Omental fat pad (tissue), 4 donors: Measurements from ENCODE around the gene PTX4. TPM values are rescaled to one million over a fixed set of nuclear protein-coding genes. Genes with fewer than 3 reads are reported as not detected.

Experiments
- ATAC-seq: fragments of 150-250 bp; one replicate; pipeline ENCODE4 v1.9.1; 2016; ENCODE audit warnings: mild to moderate bottlenecking, moderate library complexity; ENCODE audit not compliant: low FRiP score
- DNase-seq: peaks from one replicate; pipeline ENCODE4 v3.0.0-alpha.2; 2019; ENCODE audit warnings: low spot score
- total RNA-seq, 4 donors: library from RNA; depleted of rRNA; stranded (reverse); fragments of >200 nt; gene quantifications; one replicate each; pipeline ENCODE4 v1.1.0, GENCODE V29; 2016
- TF ChIP-seq, protein P1 (sequence below), 3 donors: fragments of 450-650 bp; IDR thresholded peaks; one replicate each; pipeline ENCODE4 v1.5.1; 2016 to 2017; ENCODE audit warnings: antibody characterized with exemption in 3 of 3, mild to moderate bottlenecking in 3 of 3, moderate library complexity in 2 of 3

Gene PTX4
- total RNA-seq, 4 donors from 2014 or later = not detected

DNA sequence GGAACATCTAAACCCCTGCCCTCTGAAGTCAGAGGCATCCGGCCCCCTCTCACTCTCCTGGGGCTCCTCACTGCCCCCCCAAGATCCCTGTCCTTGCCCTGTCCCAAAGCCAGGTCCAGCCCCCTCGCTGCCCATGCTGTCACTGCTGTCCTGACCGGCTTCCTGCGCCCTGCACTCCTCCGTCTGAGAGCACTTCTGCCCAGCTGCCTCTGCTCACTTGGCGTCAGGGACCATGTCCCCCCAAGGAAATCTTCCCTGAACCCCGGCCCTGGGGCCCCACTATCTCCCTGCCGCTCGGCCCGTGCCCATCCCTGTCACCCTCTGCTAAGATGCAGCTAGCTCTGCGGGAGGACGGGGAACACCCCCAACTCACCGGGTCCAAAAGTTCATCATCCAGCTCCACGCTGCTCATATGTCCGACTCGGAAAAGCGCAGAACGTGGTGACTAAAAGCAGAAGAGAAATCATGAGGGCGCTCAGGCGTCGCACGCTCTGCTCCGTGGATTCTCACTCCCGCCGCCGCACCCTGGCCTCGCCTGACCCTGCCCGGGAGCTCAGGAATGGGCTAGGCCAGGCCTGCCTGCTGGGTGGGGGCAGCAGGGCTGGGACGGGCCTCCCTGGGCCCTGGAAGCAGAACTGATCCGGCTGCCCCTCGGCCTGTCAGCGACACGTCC is 23.7 kb downstream of the PTX4 start:
- DNase-seq = no peak
- TF ChIP-seq, protein P1, sequence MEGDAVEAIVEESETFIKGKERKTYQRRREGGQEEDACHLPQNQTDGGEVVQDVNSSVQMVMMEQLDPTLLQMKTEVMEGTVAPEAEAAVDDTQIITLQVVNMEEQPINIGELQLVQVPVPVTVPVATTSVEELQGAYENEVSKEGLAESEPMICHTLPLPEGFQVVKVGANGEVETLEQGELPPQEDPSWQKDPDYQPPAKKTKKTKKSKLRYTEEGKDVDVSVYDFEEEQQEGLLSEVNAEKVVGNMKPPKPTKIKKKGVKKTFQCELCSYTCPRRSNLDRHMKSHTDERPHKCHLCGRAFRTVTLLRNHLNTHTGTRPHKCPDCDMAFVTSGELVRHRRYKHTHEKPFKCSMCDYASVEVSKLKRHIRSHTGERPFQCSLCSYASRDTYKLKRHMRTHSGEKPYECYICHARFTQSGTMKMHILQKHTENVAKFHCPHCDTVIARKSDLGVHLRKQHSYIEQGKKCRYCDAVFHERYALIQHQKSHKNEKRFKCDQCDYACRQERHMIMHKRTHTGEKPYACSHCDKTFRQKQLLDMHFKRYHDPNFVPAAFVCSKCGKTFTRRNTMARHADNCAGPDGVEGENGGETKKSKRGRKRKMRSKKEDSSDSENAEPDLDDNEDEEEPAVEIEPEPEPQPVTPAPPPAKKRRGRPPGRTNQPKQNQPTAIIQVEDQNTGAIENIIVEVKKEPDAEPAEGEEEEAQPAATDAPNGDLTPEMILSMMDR (IDR thresholded peaks at IDR 0.05) = no peak
- ATAC-seq = no peak

DNA sequence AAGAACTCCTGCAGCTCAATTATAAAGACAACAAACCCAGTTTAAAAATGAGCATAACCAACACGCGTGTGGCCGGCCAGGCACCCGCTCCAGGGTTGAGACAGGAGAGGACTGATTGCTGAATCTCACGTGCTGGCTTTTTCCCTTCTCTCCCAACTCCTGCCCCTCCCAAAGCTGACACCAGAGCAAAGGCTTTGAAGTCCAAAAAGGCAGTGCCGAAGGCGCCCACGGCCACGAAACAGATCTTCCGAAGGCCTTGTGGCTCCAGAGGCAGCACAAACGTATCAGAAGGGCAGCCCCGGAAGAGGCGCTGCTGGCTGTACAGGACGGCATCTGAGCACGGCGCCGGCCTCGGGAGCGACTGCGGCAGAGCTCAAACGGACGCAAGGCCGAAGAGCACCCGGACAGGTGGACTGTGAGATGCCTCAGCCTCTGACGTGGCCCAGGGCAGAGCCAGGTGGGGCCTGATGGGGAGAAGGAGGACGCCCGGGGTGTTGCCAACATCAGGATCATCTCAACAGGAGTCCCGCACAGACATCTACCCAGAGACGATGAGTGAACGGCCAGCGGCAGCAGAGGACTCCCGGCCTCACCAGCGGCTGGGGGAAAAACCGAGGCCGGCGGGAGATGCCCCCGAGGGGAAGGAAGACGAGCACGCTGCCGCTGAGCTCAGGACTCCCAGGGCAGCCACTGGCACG is 24.4 kb downstream of the PTX4 start:
- DNase-seq (no peak), ATAC-seq (no peak)
- TF ChIP-seq, protein P1 (IDR thresholded peaks at IDR 0.05) = no peak

DNA sequence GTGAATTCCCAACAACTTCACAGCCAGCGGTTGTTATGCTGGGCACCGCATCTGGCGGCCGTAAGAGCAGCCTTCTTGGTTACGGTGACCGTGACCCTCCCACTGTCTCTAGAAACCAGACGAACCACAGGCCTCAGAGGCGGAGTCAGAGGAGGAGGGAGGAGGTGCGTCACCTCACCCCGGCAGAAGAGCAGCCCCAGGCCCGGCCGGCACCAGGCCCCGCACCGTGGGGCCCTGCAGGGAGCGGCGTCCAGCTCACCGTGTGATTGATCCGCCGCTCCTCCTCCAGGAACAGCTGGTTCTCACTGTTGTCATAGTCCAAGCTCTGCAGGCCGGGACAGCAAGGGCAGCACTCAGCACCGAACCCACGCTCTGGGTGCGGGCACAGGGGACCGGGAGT is 27.6 kb downstream of the PTX4 start:
- TF ChIP-seq, protein P1 (IDR thresholded peaks at IDR 0.05) = no peak
- no peak for DNase-seq
- no peak for ATAC-seq

- no peak for DNase-seq
These were observed 28.1 kb downstream of the PTX4 start for GRCh38 chr16:1460602-1461138.

DNA sequence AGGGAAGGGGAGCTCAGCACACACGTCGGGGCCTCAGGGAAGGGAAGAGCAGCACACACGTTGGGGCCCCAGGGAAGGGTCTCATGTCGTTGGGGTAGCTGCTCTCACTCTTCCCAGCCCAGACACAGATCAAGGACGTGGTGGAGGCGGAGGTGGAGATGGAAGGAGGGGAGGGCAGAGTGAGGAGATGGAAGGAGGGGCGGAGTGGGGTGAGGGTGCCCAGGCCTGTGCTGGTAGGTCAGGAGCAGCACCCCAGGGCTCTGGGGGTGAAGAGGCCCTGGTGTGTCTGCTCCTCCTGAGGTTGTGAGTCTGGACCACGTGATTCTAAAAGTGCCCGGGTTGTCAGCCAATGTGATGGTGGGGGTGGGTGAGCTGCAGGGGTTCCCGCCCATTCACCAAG is 28.8 kb downstream of the PTX4 start:
- ATAC-seq = no peak
- TF ChIP-seq, protein P1 (IDR thresholded peaks at IDR 0.05) = no peak

More at GRCh38 chr16:1460602-1461138, 28.1 kb downstream of the PTX4 start:
- TF ChIP-seq, protein P1 (IDR thresholded peaks at IDR 0.05) = no peak
- ATAC-seq = no peak

GRCh38 chr16:1458977-1459341 is 29.8 kb downstream of the PTX4 start:
- TF ChIP-seq, protein P1 (IDR thresholded peaks at IDR 0.05) = no peak
- DNase-seq (no peak), ATAC-seq (no peak)

More for the DNA sequence above, 28.8 kb downstream of the PTX4 start:
- no peak for DNase-seq
